Vagina (tissue), 2 donors: ENCODE data around the gene PPP2R5C. TPM values are rescaled to one million over a fixed set of nuclear protein-coding genes. Genes with fewer than 3 reads are reported as not detected.

ENCODE experiments used
- DNase-seq, 2 donors: peaks; one replicate each; pipeline ENCODE4 v3.0.0-alpha.2; 2017; ENCODE audit errors: extremely low spot score in 2 of 2
- H3K27ac ChIP-seq: fragments of 200-600 bp; sonication (generic); one replicate; pipeline ENCODE4 v1.5.1; 2019
- H3K27me3 ChIP-seq: fragments of 200-600 bp; sonication (generic); one replicate; pipeline ENCODE4 v1.5.1; 2019
- H3K36me3 ChIP-seq, 2 donors: fragments of 200-600 bp; sonication (generic); one replicate each; pipeline ENCODE4 v1.5.1; 2017 to 2019
- H3K4me1 ChIP-seq: fragments of 200-600 bp; sonication (generic); one replicate; pipeline ENCODE4 v1.5.1; 2019
- H3K4me3 ChIP-seq, 2 donors: fragments of 200-600 bp; sonication (generic); 1 replicate in 1 of 2; 2 replicates in 1 of 2; pipeline ENCODE4 v1.5.1; 2016 to 2019
- H3K9me3 ChIP-seq: fragments of 200-600 bp; sonication (generic); one replicate; pipeline ENCODE4 v1.5.1; 2019
- CTCF ChIP-seq, 3 experiments: fragments of 450-650 bp in 2 of 3; fragments of 200-600 bp in 1 of 3; sonication (generic) in 1 of 3; IDR thresholded peaks; one replicate each; pipeline ENCODE4 v1.5.1; 2017 to 2019; ENCODE audit warnings: antibody characterized with exemption in 3 of 3, mild to moderate bottlenecking in 2 of 3, moderate library complexity in 2 of 3
- POLR2A ChIP-seq, 2 donors: fragments of 450-650 bp; IDR thresholded peaks; one replicate each; pipeline ENCODE4 v1.6.1; 2017; ENCODE audit warnings: antibody characterized with exemption in 2 of 2, mild to moderate bottlenecking in 2 of 2, moderate library complexity in 2 of 2
- POLR2AphosphoS5 ChIP-seq, 2 donors: sonication (generic); formaldehyde crosslinking; IDR thresholded peaks; one replicate each; pipeline ENCODE4 v1.9.0; 2017; ENCODE audit warnings: antibody characterized with exemption in 2 of 2, mild to moderate bottlenecking in 2 of 2, low read depth in 1 of 2; ENCODE audit not compliant: insufficient read depth in 1 of 2
- intact Hi-C: fragments of 100-400 bp; cut with DNase I; formaldehyde crosslinking; loops from one replicate; pipeline ENCODE4 v1.15.1; 2023
- total RNA-seq: library from RNA; depleted of rRNA; stranded (reverse); fragments of >200 nt; gene quantifications from one replicate; pipeline ENCODE4 v1.2.3, GENCODE V29; 2016

The PPP2R5C gene
- total RNA-seq, 1 donor from 2014 or later, result 88.1 TPM

GRCh38 chr14:101906645-101907044, 145.1 kb downstream of the PPP2R5C start:
- intact Hi-C loops, result no loop called here
- TF ChIP-seq CTCF (IDR thresholded peaks at IDR 0.05) (no peak), POLR2AphosphoS5 (IDR thresholded peaks at IDR 0.05; ENCODE audit: insufficient read depth in 1 of 2, low read depth in 1 of 2) (no peak), POLR2A (IDR thresholded peaks at IDR 0.05) (no peak)
- H3K36me3 ChIP-seq, result peaks cover 5 to 93% of the 10 kb centered on the region in 2 donors

DNA sequence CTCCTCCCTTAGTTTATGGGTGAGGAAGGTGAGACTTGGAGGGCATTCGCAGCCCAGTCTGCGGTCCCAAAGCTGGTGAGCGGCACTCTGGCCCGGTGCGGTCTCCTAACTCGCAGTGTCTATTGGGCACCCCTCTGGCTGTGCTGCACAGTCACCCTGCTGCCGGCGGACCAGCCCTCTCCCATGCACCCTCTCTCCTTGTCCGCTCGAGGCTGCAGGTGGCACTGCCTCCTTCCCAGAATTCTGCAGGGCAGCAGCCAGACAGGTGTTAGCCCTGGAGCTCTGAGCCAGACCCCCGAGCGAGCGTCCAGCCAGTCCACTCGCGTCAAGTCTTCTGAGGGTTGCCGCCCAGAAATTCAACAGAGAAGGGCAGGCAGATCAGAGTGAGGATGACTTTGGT, 146.1 kb downstream of the PPP2R5C start:
- H3K9me3 ChIP-seq, result no peaks in the 10 kb centered on the region
- no peak for DNase-seq
- H3K4me1 ChIP-seq, result no peaks in the 10 kb centered on the region
- H3K36me3 ChIP-seq, result peaks cover 5 to 88% of the 10 kb centered on the region in 2 donors
- H3K27me3 ChIP-seq, result no peaks in the 10 kb centered on the region
- no peak overlapping the region for H3K4me3 ChIP-seq
- H3K27ac ChIP-seq, result no peak overlapping the region
- no peak for TF ChIP-seq POLR2AphosphoS5 (IDR thresholded peaks at IDR 0.05; ENCODE audit: insufficient read depth in 1 of 2, low read depth in 1 of 2)
- TF ChIP-seq CTCF (IDR thresholded peaks at IDR 0.05), result no peak
- no peak for TF ChIP-seq POLR2A (IDR thresholded peaks at IDR 0.05)
- intact Hi-C loops, result no loop called here

More at GRCh38 chr14:101906645-101907044, 145.1 kb downstream of the PPP2R5C start:
- Histone ChIP-seq H3K4me3 (no peak overlapping the region), H3K27me3 (no peaks in the 10 kb centered on the region), H3K27ac (no peak overlapping the region), H3K9me3 (no peaks in the 10 kb centered on the region), H3K4me1 (no peaks in the 10 kb centered on the region)
- no peak for DNase-seq

DNA sequence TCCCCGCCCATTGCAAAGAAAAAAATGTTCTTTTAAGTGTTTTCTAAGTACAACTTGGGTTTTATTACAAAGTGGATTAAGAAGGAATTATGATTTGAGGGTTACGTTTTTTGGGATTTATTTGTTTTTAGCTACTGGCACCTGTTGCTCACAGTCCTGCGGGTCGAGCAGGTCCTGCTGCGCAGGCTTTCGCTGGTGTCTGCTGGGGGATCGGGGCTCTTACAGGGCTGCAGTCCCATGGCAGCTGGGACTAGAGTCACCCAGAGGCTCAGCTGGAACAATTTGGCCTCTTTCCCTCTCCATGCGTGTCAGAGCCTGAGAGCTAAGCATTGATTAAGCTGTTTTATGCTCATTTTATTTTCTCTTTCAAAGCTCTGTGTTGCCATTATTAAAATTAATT, 147.3 kb downstream of the PPP2R5C start:
- Histone ChIP-seq H3K4me3 (no peak overlapping the region), H3K27me3 (no peaks in the 10 kb centered on the region), H3K9me3 (no peaks in the 10 kb centered on the region), H3K36me3 (peaks cover 5 to 84% of the 10 kb centered on the region in 2 donors), H3K27ac (no peak overlapping the region), H3K4me1 (no peaks in the 10 kb centered on the region)
- no peak for DNase-seq
- intact Hi-C loops, result no loop called here
- TF ChIP-seq CTCF (IDR thresholded peaks at IDR 0.05), result no peak
- TF ChIP-seq POLR2A (IDR thresholded peaks at IDR 0.05), result no peak
- TF ChIP-seq POLR2AphosphoS5 (IDR thresholded peaks at IDR 0.05; ENCODE audit: insufficient read depth in 1 of 2, low read depth in 1 of 2), result no peak

DNA sequence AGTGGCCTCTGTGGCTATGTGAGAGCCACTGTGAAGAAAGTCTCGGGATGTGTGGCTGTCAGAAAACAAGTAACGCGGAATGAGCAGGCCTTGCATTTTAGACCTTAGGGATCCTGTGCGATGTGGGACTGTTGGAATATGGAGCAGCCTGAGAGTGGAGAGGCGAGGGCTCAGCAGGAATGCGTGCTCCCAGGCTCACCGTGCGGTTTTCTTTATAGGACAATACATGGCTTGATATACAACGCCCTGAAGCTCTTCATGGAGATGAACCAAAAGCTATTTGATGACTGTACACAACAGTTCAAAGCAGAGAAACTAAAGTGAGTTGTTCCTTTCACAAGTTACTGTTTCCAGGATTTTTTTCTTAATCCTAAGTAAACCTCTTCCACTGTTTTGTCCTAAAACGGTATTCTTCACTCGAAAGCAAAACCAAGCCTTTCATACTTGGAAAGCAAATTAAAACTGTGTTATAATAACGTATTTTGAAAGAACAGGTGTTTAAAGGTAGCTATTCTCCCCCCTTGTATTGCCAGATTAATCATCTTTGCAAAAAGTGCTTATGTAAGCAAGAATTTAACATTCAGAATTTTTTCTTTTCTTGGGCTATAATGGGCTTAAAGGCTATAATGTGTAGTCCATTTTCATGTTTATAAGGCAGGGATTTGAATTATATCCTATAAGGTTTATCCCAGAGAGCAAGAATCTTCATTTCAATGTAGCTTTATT, 148.0 kb downstream of the PPP2R5C start:
- TF ChIP-seq POLR2A (IDR thresholded peaks at IDR 0.05) (no peak), POLR2AphosphoS5 (IDR thresholded peaks at IDR 0.05; ENCODE audit: insufficient read depth in 1 of 2, low read depth in 1 of 2) (no peak), CTCF (IDR thresholded peaks at IDR 0.05) (no peak)
- intact Hi-C loops, result no loop called here

DNA sequence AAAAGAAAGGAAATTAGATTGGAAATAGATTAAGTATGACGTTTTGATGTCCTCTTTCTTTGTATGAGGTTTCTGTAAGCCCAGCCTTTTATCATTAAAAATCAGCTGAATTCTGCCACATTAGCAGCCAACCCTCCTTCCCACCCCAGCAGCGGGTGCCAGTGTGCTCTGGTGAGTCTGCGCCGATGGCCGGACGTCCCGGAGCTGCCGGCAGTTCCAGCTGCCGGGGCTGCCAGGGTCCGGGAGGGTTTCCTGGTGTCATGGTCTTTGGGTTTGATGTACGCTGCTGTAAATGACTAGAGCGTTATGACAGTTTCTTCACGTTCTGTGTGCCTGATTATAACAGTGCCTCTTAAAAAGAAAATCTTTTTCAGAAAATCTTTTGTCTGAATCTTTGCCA, 151.3 kb downstream of the PPP2R5C start:
- TF ChIP-seq CTCF (IDR thresholded peaks at IDR 0.05) (no peak), POLR2A (IDR thresholded peaks at IDR 0.05) (no peak), POLR2AphosphoS5 (IDR thresholded peaks at IDR 0.05; ENCODE audit: insufficient read depth in 1 of 2, low read depth in 1 of 2) (no peak)
- H3K9me3 ChIP-seq, result no peaks in the 10 kb centered on the region
- H3K4me1 ChIP-seq, result peaks cover 8% of the 10 kb centered on the region
- peaks cover 5 to 70% of the 10 kb centered on the region in 2 donors for H3K36me3 ChIP-seq
- no peak overlapping the region for H3K4me3 ChIP-seq
- intact Hi-C loops, result no loop called here
- H3K27me3 ChIP-seq, result no peaks in the 10 kb centered on the region
- no peak for DNase-seq
- H3K27ac ChIP-seq, result no peak overlapping the region

More for the DNA sequence above, 148.0 kb downstream of the PPP2R5C start:
- Histone ChIP-seq H3K36me3 (peaks cover 5 to 84% of the 10 kb centered on the region in 2 donors), H3K27ac (no peak overlapping the region), H3K4me1 (no peaks in the 10 kb centered on the region), H3K27me3 (no peaks in the 10 kb centered on the region), H3K4me3 (no peak overlapping the region), H3K9me3 (no peaks in the 10 kb centered on the region)
- DNase-seq, result no peak
